ENCODE data around the gene GJD2. TPM values are rescaled to one million over a fixed set of nuclear protein-coding genes. Genes with fewer than 3 reads are reported as not detected.

GJD2 gene
- total RNA-seq, 3 donors from 2014 or later, result not detected

DNA sequence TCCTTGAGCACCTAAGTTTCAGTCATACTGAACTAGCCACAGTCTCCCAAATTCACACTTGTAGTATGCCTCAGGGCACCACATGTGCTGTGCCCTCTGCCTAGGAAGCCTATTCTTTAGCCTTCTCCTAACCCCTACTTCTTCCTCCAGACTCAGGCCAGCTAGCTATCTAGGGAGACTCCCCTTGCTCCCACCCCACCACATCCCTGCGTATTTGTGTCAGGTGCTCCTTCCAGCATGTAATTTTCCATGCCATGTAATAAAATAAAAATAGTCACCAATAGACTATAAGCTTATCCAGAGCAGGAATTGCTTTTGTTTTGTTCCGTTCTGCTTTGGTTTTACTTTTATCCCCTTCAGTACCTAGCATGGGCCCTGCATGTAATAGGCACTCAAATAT is 14.9 kb upstream of the GJD2 start:
- H3K4me3 ChIP-seq, result no peak overlapping the region
- H3K4me1 ChIP-seq (ENCODE audit: low read depth), result no peaks in the 10 kb centered on the region
- H3K9me3 ChIP-seq, result no peaks in the 10 kb centered on the region
- ATAC-seq, result no peak
- no peak for DNase-seq
- H3K36me3 ChIP-seq (ENCODE audit: low read depth), result no peaks in the 10 kb centered on the region
- intact Hi-C loops (cut with DNase I, micrococcal nuclease), result no loop called here
- TF ChIP-seq CTCF (IDR thresholded peaks at IDR 0.05), result no peak

DNA sequence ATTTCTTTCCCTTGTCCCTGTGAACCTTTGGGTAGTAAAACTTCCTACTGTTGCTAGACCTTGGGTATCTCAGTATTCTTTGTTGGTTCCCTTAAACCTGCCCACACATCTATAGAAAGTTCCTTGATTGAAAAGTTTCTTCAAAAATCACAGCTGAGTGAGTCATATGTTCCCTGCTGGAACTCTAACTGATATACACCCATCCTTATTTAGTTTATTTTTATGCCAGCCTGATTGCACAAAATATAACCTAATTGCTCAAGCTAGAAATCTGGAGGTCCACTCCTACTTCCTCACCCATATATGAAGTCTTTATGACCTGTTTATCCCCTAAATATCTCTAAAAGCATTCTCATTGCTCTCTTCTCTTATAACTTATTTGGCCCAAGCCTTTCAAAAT is 13.7 kb upstream of the GJD2 start:
- no peak for TF ChIP-seq CTCF (IDR thresholded peaks at IDR 0.05)
- no peak overlapping the region for H3K4me3 ChIP-seq
- intact Hi-C loops (cut with DNase I, micrococcal nuclease), result no loop called here

GRCh38 chr15:34765741-34766140 is 10.9 kb upstream of the GJD2 start:
- Histone ChIP-seq H3K4me3 (no peak overlapping the region), H3K4me1 (ENCODE audit: low read depth) (no peaks in the 10 kb centered on the region), H3K36me3 (ENCODE audit: low read depth) (no peaks in the 10 kb centered on the region), H3K9me3 (no peaks in the 10 kb centered on the region)
- intact Hi-C loops (cut with DNase I, micrococcal nuclease), result no loop called here
- ATAC-seq (no peak), DNase-seq (no peak)
- TF ChIP-seq CTCF (IDR thresholded peaks at IDR 0.05), result no peak

More for the DNA sequence above, 13.7 kb upstream of the GJD2 start:
- ATAC-seq, result no peak
- Histone ChIP-seq H3K36me3 (ENCODE audit: low read depth) (no peaks in the 10 kb centered on the region), H3K4me1 (ENCODE audit: low read depth) (no peaks in the 10 kb centered on the region), H3K9me3 (no peaks in the 10 kb centered on the region)
- DNase-seq, result no peak

DNA sequence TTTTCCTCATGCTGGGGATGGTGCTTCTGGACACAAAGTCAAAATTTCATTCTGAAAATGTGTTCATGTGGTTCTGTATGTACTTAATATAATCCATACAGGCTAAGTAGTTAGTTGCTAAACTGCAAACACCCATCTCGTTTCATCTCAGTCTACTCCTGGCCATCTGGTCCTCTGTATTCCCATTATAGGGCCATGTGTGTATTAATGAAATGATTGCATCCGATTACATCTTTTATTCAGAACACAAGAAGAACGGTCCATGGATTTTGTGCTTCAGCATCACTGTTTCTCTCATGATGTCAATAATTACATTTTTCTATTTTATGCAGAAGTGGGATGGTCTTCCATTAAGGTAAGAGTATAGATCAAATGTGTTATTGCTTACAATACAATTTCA is 6.1 kb upstream of the GJD2 start:
- no peak for TF ChIP-seq CTCF (IDR thresholded peaks at IDR 0.05)
- Histone ChIP-seq H3K9me3 (no peaks in the 10 kb centered on the region), H3K36me3 (ENCODE audit: low read depth) (no peaks in the 10 kb centered on the region), H3K4me1 (ENCODE audit: low read depth) (no peaks in the 10 kb centered on the region), H3K4me3 (no peak overlapping the region)
- no peak for DNase-seq
- ATAC-seq, result no peak
- intact Hi-C loops (cut with DNase I, micrococcal nuclease), result no loop called here

- DNase-seq (no peak), ATAC-seq (no peak)
- Histone ChIP-seq H3K9me3 (no peaks in the 10 kb centered on the region), H3K4me1 (ENCODE audit: low read depth) (no peaks in the 10 kb centered on the region), H3K36me3 (ENCODE audit: low read depth) (no peaks in the 10 kb centered on the region), H3K4me3 (no peak overlapping the region)
- TF ChIP-seq CTCF (IDR thresholded peaks at IDR 0.05), result no peak
- intact Hi-C loops (cut with DNase I, micrococcal nuclease), result no loop called here
Observed at GRCh38 chr15:34759992-34760391, 5.2 kb upstream of the GJD2 start.

DNA sequence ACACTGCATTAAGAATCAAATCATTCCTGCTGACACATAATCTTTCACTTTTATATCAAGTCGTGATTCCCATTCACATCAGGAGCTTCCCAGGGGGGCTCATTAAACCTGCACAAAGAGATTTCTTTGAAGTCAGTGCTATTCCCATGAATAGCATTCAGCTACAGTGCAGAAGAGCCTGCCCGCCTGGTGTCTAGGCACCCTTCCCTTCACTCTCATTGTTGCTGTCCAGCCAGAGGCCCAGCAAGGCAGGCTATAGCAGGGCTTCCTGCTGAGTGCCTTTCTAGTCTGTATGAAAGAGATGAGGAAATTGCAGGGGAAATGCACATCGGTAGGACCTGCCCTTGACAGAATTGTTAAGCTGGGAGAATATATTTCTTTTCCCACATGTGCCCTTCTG is 4.5 kb upstream of the GJD2 start:
- TF ChIP-seq CTCF (IDR thresholded peaks at IDR 0.05), result no peak
- DNase-seq (no peak), ATAC-seq (no peak)
- intact Hi-C loops (cut with DNase I, micrococcal nuclease), result no loop called here
- no peaks in the 10 kb centered on the region for H3K4me1 ChIP-seq (ENCODE audit: low read depth)
- H3K9me3 ChIP-seq, result no peaks in the 10 kb centered on the region
- H3K4me3 ChIP-seq, result no peak overlapping the region
- no peaks in the 10 kb centered on the region for H3K36me3 ChIP-seq (ENCODE audit: low read depth)
